Liver (tissue), 9 donors: Measurements from ENCODE around the gene CLEC16A. TPM values are rescaled to one million over a fixed set of nuclear protein-coding genes. Genes with fewer than 3 reads are reported as not detected.

ENCODE experiments used
- DNase-seq: peaks from one replicate; pipeline ENCODE4 v3.0.0-alpha.2; 2017; ENCODE audit warnings: low spot score
- H3K27ac ChIP-seq, 2 donors: one replicate each; pipeline ENCODE4 v1.7.0; 2013; ENCODE audit warnings: inconsistent platforms in 2 of 2, low read length in 2 of 2, control low read depth in 1 of 2, low read depth in 1 of 2, mild to moderate bottlenecking in 1 of 2
- H3K27me3 ChIP-seq, 4 donors: one replicate each; pipeline versions ENCODE4 v1.6.1 to v1.7.0; 2013; ENCODE audit warnings: low read length in 3 of 4, inconsistent platforms in 1 of 4, mild to moderate bottlenecking in 1 of 4, moderate library complexity in 1 of 4; ENCODE audit not compliant: control insufficient read depth in 4 of 4, insufficient read depth in 4 of 4
- H3K36me3 ChIP-seq, 4 donors: one replicate each; pipeline versions ENCODE4 v1.6.1 to v1.7.0; 2013; ENCODE audit warnings: low read length in 3 of 4, mild to moderate bottlenecking in 3 of 4, low read depth in 1 of 4, moderate library complexity in 1 of 4; ENCODE audit not compliant: control insufficient read depth in 4 of 4, insufficient read depth in 3 of 4
- H3K4me1 ChIP-seq, 4 donors: one replicate each; pipeline versions ENCODE4 v1.6.1 to v1.7.0; 2013; ENCODE audit warnings: low read length in 3 of 4, mild to moderate bottlenecking in 3 of 4, moderate library complexity in 1 of 4; ENCODE audit not compliant: control insufficient read depth in 4 of 4, insufficient read depth in 4 of 4
- H3K4me3 ChIP-seq, 3 donors: one replicate each; pipeline versions ENCODE4 v1.6.1 to v1.7.0; 2013; ENCODE audit warnings: low read length in 3 of 3, control low read depth in 1 of 3, low read depth in 1 of 3, mild to moderate bottlenecking in 1 of 3
- H3K9ac ChIP-seq, 2 donors: one replicate each; pipeline ENCODE4 v1.7.0; 2013; ENCODE audit warnings: low read length in 2 of 2, mild to moderate bottlenecking in 2 of 2, moderate library complexity in 2 of 2, control low read depth in 1 of 2, low read depth in 1 of 2
- H3K9me3 ChIP-seq, 4 donors: one replicate each; pipeline versions ENCODE4 v1.6.1 to v1.7.0; 2013; ENCODE audit warnings: low read length in 3 of 4; ENCODE audit not compliant: control insufficient read depth in 4 of 4
- ATF3 ChIP-seq: IDR thresholded peaks from 2 replicates; pipeline ENCODE4 v1.6.1; 2016; ENCODE audit warnings: antibody characterized with exemption
- CTCF ChIP-seq: fragments of 150-350 bp; IDR thresholded peaks from 2 replicates; pipeline ENCODE4 v1.5.1; 2017; ENCODE audit warnings: improper control_type of control experiment, low read depth, low read length; ENCODE audit not compliant: missing input control
- EGR1 ChIP-seq, 2 donors: IDR thresholded peaks; 2 replicates each; pipeline ENCODE4 v1.6.1; 2016 to 2018; ENCODE audit warnings: antibody characterized with exemption in 2 of 2, low read depth in 2 of 2
- FOXA1 ChIP-seq: IDR thresholded peaks from 2 replicates; pipeline ENCODE4 v1.6.1; 2016; ENCODE audit warnings: antibody characterized with exemption
- FOXA2 ChIP-seq: IDR thresholded peaks from 2 replicates; pipeline ENCODE4 v1.6.1; 2016; ENCODE audit warnings: antibody characterized with exemption
- GABPA ChIP-seq, 2 donors: IDR thresholded peaks in 1 of 2; conservative IDR thresholded peaks in 1 of 2; 2 replicates each; pipeline ENCODE4 v1.6.1; 2016; ENCODE audit warnings: antibody characterized with exemption in 2 of 2, mild to moderate bottlenecking in 1 of 2, moderate library complexity in 1 of 2
- HNF4A ChIP-seq, 2 donors: conservative IDR thresholded peaks; 2 replicates each; pipeline ENCODE4 v1.6.1; 2016; ENCODE audit warnings: antibody characterized with exemption in 2 of 2, mild to moderate bottlenecking in 2 of 2
- HNF4G ChIP-seq: IDR thresholded peaks from 2 replicates; pipeline ENCODE4 v1.6.1; 2016; ENCODE audit warnings: antibody characterized with exemption
- MAX ChIP-seq: IDR thresholded peaks from 2 replicates; pipeline ENCODE4 v1.6.1; 2016; ENCODE audit warnings: antibody characterized with exemption
- NR2F2 ChIP-seq: IDR thresholded peaks from 2 replicates; pipeline ENCODE4 v1.6.1; 2016; ENCODE audit warnings: antibody characterized with exemption
- RAD21 ChIP-seq, 2 donors: IDR thresholded peaks; 2 replicates each; pipeline ENCODE4 v1.6.1; 2016; ENCODE audit warnings: antibody characterized with exemption in 2 of 2, mild to moderate bottlenecking in 2 of 2
- REST ChIP-seq: IDR thresholded peaks from 2 replicates; pipeline ENCODE4 v1.6.1; 2016; ENCODE audit warnings: antibody characterized with exemption, mild to moderate bottlenecking
- RXRA ChIP-seq, 2 donors: IDR thresholded peaks; 2 replicates each; pipeline ENCODE4 v1.6.1; 2017 to 2018; ENCODE audit warnings: antibody characterized with exemption in 2 of 2, mild to moderate bottlenecking in 1 of 2
- SP1 ChIP-seq: IDR thresholded peaks from 2 replicates; pipeline ENCODE4 v1.6.1; 2018; ENCODE audit warnings: antibody characterized with exemption, mild to moderate bottlenecking
- YY1 ChIP-seq: IDR thresholded peaks from 2 replicates; pipeline ENCODE4 v1.6.1; 2016; ENCODE audit warnings: antibody characterized with exemption, mild to moderate bottlenecking
- ZBTB33 ChIP-seq: IDR thresholded peaks from 2 replicates; pipeline ENCODE4 v1.6.1; 2016; ENCODE audit warnings: antibody characterized with exemption
- WGBS: extraction: QIAGEN DNeasy Blood & Tissue Kit; methylation state at CpG from one replicate; pipeline ENCODE4 v1.1.7; 2013; 5-methylcytosine and 5-hydroxymethylcytosine counted together
- polyA plus RNA-seq, 2 donors: library from polyadenylated mRNA; stranded (reverse) in 1 of 2; unstranded in 1 of 2; fragments of 200-250 nt in 1 of 2; fragments of >200 nt in 1 of 2; fragmentation: Nextera tagmentation in 1 of 2; extraction: Ambion mirVana in 1 of 2; gene quantifications; one replicate each; pipeline versions ENCODE4 v1.2.1 to v1.2.3, GENCODE V29; 2013 to 2015
- total RNA-seq, 2 donors: library from RNA; depleted of rRNA; stranded (reverse); fragments of >200 nt; gene quantifications; one replicate each; pipeline ENCODE4 v1.2.3, GENCODE V29; 2014
- donor health status: healthy.
- donor health status: healthy.
- donor health status: healthy.
- donor health status: healthy.
- donor health status: healthy.

CLEC16A gene
- total and polyA plus RNA-seq, 4 donors = 9.7 to 23.0 (median 17.4) TPM

- no peak for DNase-seq
- no peak overlapping the region for H3K9ac ChIP-seq
- H3K4me1 ChIP-seq = no peaks in the 10 kb centered on the region
- H3K27ac ChIP-seq = no peak overlapping the region
- H3K4me3 ChIP-seq = no peak overlapping the region
- WGBS = over 99% methylated on average over 9 of the region's 9 CpGs
- TF ChIP-seq SP1 (no peak), NR2F2 (no peak), FOXA1 (no peak), EGR1 (IDR thresholded peaks at IDR 0.05; ENCODE audit: low read depth in 2 of 2) (no peak)
- no peaks in the 10 kb centered on the region for H3K9me3 ChIP-seq
- peaks cover 0 to 1% (median 0%) of the 10 kb centered on the region in 4 donors for H3K36me3 ChIP-seq
- no peaks in the 10 kb centered on the region for H3K27me3 ChIP-seq
These were observed 212.0 kb downstream of the CLEC16A start for GRCh38 chr16:11156401-11156800.

GRCh38 chr16:11157143-11157542, 212.8 kb downstream of the CLEC16A start:
- Histone ChIP-seq H3K27ac (no peak overlapping the region), H3K4me1 (no peaks in the 10 kb centered on the region), H3K9me3 (no peaks in the 10 kb centered on the region), H3K4me3 (no peak overlapping the region), H3K27me3 (no peaks in the 10 kb centered on the region), H3K36me3 (peaks cover 0 to 1% (median 0%) of the 10 kb centered on the region in 4 donors), H3K9ac (no peak overlapping the region)
- no peak for TF ChIP-seq RXRA (IDR thresholded peaks at IDR 0.05)
- TF ChIP-seq FOXA1 = no peak
- no peak for TF ChIP-seq REST
- TF ChIP-seq HNF4A (conservative IDR thresholded peaks at IDR 0.05) = no peak
- TF ChIP-seq ZBTB33 = no peak
- no peak for TF ChIP-seq MAX
- no peak for TF ChIP-seq EGR1 (IDR thresholded peaks at IDR 0.05; ENCODE audit: low read depth in 2 of 2)
- no peak for TF ChIP-seq YY1
- no peak for TF ChIP-seq ATF3
- TF ChIP-seq FOXA2 = no peak
- TF ChIP-seq HNF4G = no peak
- TF ChIP-seq GABPA (IDR thresholded peaks at IDR 0.05 in 1 of 2, conservative IDR thresholded peaks at IDR 0.05 in 1 of 2) = no peak
- TF ChIP-seq RAD21 (IDR thresholded peaks at IDR 0.05) = no peak
- no peak for TF ChIP-seq CTCF
- WGBS = 91% methylated on average over 7 of the region's 7 CpGs
- DNase-seq = no peak
